GM19463 (cell line): ENCODE results near the gene RASA3.
"Not testable (repeated sequence)": the region's sequence is repeated elsewhere in the genome, so short reads cannot be mapped to it uniquely, and the experiment has no call there.

Experiments
- ATAC-seq: cut with Tn5 transposase; IDR thresholded peaks from one replicate; pipeline ENCODE4 v1.9.1; 2021; ENCODE audit warnings: mild to moderate bottlenecking, moderate library complexity; ENCODE audit not compliant: unreplicated experiment

Gene RASA3

GRCh38 chr13:114023716-114024602, 108.5 kb downstream of the RASA3 start:
- no peak for ATAC-seq

GRCh38 chr13:114022876-114023275, 109.5 kb downstream of the RASA3 start:
- no peak for ATAC-seq

- ATAC-seq = no peak
Measured at GRCh38 chr13:114022309-114022669, 110.1 kb downstream of the RASA3 start.

GRCh38 chr13:114021464-114022308, 110.7 kb downstream of the RASA3 start:
- ATAC-seq = no peak

- ATAC-seq = no peak
Measured at GRCh38 chr13:114020750-114021463, 111.5 kb downstream of the RASA3 start.

GRCh38 chr13:114020134-114020533, 112.3 kb downstream of the RASA3 start:
- not testable (repeated sequence) for ATAC-seq

DNA sequence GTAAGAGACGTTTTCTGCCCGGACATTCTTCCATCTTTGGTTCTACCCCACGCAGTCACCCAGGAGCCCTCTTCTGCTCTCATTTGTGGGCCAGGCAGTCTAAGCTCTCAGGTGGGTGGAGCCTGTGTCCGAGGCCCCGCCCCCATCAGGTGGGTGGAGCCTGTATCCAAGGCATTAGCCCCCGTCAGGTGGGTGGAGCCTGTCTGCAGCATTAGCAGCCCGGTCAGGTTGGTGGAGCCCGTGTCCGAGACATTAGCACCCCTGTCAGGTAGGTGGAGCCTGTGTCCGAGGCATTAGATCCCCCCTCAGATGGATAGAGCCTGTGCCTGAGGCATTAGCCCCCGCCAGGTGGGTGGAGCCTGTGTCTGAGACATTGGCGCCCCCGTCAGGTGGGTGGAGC, 113.1 kb downstream of the RASA3 start:
- no peak for ATAC-seq

DNA sequence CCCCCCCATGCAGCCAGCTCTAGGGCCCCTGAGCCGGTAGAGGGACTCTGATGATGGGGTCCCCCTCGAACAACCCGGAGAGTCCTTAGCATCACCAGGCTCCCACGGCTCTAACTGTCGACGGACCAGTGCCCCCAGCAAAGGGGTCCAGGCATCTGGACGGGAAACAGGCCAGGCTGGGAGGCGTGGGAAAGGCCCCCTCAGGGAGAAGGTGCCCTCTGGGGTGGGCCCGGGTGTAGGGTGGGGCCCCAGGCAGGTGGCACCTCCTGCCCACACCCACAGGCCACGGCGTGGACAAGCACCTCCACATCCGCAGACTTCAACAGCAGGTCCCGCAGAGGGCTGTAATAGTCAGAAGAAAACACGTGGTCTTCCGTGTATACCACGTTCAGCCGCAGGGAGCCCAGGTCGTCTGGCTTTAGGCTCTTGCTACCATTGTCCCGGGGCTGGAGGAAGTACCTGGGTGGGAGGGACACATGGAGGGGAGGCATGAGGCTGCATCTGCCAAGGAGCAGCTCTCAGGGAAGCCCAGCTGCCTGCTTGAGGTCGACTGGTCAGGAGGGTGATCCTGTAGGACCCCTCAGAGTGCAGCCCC, 113.9 kb downstream of the RASA3 start:
- no peak for ATAC-seq

- ATAC-seq = no peak
Measured at GRCh38 chr13:114017966-114018365, 114.5 kb downstream of the RASA3 start.

DNA sequence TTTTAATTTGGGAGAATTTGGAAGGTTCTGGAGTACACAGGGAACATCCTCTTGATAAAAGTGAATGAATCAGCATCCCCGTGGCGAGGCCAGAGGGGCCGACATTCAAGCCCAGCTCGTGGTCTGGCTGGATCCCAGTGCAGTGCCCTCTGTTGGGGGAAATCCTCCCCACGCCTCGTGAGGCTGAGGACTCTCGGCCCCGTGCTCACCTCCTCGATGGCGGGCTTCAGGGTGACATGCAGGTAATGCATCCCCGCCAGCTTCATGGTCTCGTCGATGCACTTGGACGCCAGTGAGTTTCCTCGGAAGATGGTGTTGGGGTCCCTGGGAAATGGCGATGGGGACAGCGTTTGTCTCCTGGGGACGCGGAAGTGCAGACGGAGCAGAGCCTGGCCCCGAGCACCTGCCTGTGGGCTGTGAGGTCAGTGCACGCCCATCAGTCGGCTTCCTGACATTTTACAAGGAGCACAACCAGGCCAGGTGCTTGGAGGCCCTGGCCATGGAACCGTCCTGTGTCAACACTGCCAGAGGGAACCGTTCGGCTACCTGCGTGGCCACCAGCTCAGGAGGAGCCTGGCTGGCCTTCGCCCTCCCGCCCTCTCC, 115.3 kb downstream of the RASA3 start:
- no peak for ATAC-seq

DNA sequence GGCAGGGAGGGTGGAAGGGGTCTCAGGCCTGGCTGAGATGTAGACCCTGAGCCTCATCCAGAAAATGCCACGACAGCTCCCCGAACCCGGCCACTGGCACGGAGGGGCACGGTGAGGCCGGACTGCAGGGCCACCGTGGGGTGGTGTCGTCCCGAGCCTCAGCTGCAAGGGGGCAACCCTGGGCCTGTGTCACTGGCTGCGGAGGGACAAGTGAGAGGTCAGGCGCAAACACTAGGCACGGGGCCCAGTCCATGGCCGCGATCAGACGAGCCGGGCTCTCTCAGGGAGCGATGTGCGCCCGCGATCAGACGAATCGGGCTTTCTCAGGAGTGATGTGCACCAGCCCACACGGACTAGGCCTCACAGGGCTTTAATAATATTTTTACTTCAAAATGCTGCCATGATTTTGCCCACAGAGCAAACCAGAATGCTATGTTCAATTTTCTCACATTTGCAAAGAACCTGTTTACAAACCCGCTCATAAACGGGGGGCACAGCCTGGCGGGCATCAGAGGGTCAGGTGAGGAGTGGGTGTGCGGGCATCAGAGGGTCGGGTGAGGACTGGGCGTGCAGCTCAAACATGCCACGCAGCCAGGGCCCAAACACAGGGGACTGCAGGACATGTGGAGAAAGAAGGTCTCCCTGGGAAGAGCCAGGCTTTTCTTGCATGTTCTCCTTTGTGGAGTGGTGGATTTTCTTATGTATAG, 115.9 kb downstream of the RASA3 start:
- ATAC-seq = no peak

GRCh38 chr13:114015969-114016295, 116.5 kb downstream of the RASA3 start:
- no peak for ATAC-seq

- ATAC-seq = no peak
Measured at GRCh38 chr13:114015111-114015968, 117.1 kb downstream of the RASA3 start.

DNA sequence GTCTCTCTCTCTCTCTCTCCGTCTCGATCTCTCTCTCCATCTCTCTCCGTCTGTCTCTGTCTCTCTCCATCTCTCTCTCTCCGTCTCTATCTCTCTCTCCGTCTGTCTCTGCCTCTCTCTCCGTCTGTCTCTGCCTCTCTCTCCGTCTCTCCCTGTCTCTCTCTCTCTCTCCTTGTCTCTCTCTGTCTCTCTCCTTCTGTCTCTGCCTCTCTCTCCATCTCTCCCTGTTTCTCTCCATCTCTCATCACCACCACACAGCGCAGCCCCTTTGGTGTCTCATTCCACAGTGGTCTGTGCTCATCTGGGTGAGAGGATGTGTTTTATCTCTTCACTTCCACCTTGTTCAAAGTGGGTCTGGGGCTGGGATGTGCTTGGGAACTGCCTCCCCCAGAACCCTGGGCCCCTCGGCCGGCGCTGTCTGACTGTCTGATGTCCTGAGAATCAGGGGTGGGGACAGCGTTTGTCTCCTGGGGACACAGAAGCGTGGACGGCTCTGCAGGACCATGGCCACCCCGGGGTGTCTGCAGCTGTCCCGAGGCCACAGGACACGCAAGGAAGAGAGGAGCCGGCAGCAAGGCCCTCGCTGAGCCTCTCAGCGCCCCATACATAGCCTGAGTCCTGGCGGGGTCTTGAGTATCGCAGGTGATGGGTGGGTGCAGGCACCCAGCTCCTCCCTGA, 118.3 kb downstream of the RASA3 start:
- ATAC-seq = no peak

- ATAC-seq = no peak
Measured at GRCh38 chr13:114013336-114013735, 119.1 kb downstream of the RASA3 start.

- no peak for ATAC-seq
Measured at GRCh38 chr13:114012921-114013320, 119.5 kb downstream of the RASA3 start.

DNA sequence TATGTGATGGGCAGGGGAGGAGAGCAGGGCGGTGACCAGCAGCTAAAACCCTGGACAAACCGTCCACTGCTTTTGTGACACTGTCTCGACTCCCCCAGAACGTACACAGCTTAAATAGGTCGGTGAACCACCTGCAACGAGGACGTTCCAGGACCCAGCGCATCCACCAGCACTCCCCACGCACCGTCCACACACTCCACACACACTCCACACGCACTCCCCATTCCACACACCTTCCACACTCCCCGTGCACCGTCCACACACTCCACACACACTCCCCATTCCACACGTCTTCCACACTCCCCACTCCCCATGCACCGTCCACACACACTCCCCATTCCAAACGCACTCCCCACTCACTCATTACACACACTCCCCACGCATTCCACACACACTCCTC, 120.3 kb downstream of the RASA3 start:
- ATAC-seq = no peak

- ATAC-seq = no peak
Measured at GRCh38 chr13:114011226-114011625, 121.2 kb downstream of the RASA3 start.
